Measurements from ENCODE around the gene LILRB5.

- TF ChIP-seq POLR2AphosphoS5 (IDR thresholded peaks at IDR 0.05) (no peak), CTCF (IDR thresholded peaks at IDR 0.05) (no peak), POLR2A (IDR thresholded peaks at IDR 0.05) (no peak)
Measured at GRCh38 chr19:54298357-54299125, 41.5 kb upstream of the LILRB5 start.
